A549 (cell line): ENCODE measurements around the gene NEK11. TPM values are rescaled to one million over a fixed set of nuclear protein-coding genes. Genes with fewer than 3 reads are reported as not detected.

ENCODE experiments used
- ATAC-seq, 2 experiments: fragments of 200-7000 bp in 1 of 2; fragments of >200 bp in 1 of 2; cut with Nextera tagmentation in 1 of 2; cut with Tn5 transposase in 1 of 2; 3 replicates each; pipeline versions ENCODE4 v1.8.0 to v1.9.1; 2018 to 2020; ENCODE audit warnings: mild to moderate bottlenecking in 1 of 2, moderate library complexity in 1 of 2
- CTCF ChIA-PET: fragments of 300-600 bp; sonication (Branson Sonifier 250); formaldehyde crosslinking; extraction: SDS; loops from one replicate; lab custom pipeline; 2021; ENCODE audit warnings: antibody characterized with exemption, inconsistent platforms; lab: Yijun Ruan, JAX
- POLR2A ChIA-PET: fragments of 350-600 bp; formaldehyde crosslinking; extraction: SDS; loops from one replicate; lab custom pipeline; 2021; ENCODE audit warnings: antibody characterized with exemption, inconsistent platforms; lab: Yijun Ruan, JAX
- DNase-seq, 2 experiments: peaks; one replicate each; pipeline versions ENCODE4 v3.0.0 to v3.0.0-alpha.2; 2011 to 2016; ENCODE audit warnings: low read depth in 1 of 2, low spot score in 1 of 2
- FAIRE-seq: peaks from 2 replicates; lab custom pipeline; 2011; peaks lifted over from hg19 to GRCh38; lab: Jason Lieb, UNC
- H3K27ac ChIP-seq, 2 experiments: fragments of >200 bp; sonication (Bioruptor Twin); formaldehyde crosslinking; 3 replicates each; pipeline ENCODE4 v1.5.1; 2016 to 2017
- H3K4me1 ChIP-seq: fragments of >200 bp; sonication (Bioruptor Twin); formaldehyde crosslinking; 3 replicates; pipeline ENCODE4 v1.6.1; 2016
- H3K4me2 ChIP-seq: fragments of >200 bp; sonication (Bioruptor Twin); formaldehyde crosslinking; 3 replicates; pipeline ENCODE4 v1.6.1; 2016
- H3K4me3 ChIP-seq: fragments of >200 bp; sonication (Bioruptor Twin); formaldehyde crosslinking; 3 replicates; pipeline ENCODE4 v1.5.1; 2016
- H3K9me3 ChIP-seq: fragments of >200 bp; sonication (Bioruptor Twin); formaldehyde crosslinking; 3 replicates; pipeline ENCODE4 v1.6.1; 2016
- BHLHE40 ChIP-seq: IDR thresholded peaks from 2 replicates; pipeline ENCODE4 v1.6.1; 2012; ENCODE audit warnings: low read depth, low read length, inconsistent platforms
- CBX2 ChIP-seq: fragments of 200-600 bp; sonication (generic); IDR thresholded peaks from 2 replicates; pipeline ENCODE4 v1.6.1; 2016; ENCODE audit warnings: low read depth, mild to moderate bottlenecking, borderline replicate concordance
- CEBPB ChIP-seq, 2 experiments: fragments of >200 bp in 1 of 2; sonication (Bioruptor Twin) in 1 of 2; formaldehyde crosslinking in 1 of 2; IDR thresholded peaks; 2 replicates each; pipeline ENCODE4 v1.6.1; 2012 to 2016
- CHD2 ChIP-seq: fragments of 150-350 bp; IDR thresholded peaks from 2 replicates; pipeline ENCODE4 v1.6.1; 2014; ENCODE audit warnings: low read length; ENCODE audit not compliant: partially characterized antibody
- CHD4 ChIP-seq: fragments of 200-600 bp; sonication (generic); IDR thresholded peaks from 2 replicates; pipeline ENCODE4 v1.6.1; 2016; ENCODE audit warnings: antibody characterized with exemption, mild to moderate bottlenecking, borderline replicate concordance
- EHMT2 ChIP-seq: fragments of 200-600 bp; sonication (generic); IDR thresholded peaks from 2 replicates; pipeline ENCODE4 v1.6.1; 2016; ENCODE audit warnings: antibody characterized with exemption, low read depth, mild to moderate bottlenecking, moderate library complexity
- ESRRA ChIP-seq: fragments of 150-350 bp; IDR thresholded peaks from 2 replicates; pipeline ENCODE4 v1.6.1; 2014; ENCODE audit warnings: mild to moderate bottlenecking, low read length, borderline replicate concordance
- FOSL2 ChIP-seq, 2 experiments: fragments of 450-650 bp in 1 of 2; fragments of >200 bp in 1 of 2; sonication (Bioruptor Twin) in 1 of 2; formaldehyde crosslinking; IDR thresholded peaks; 2 replicates each; pipeline versions ENCODE4 v1.5.0 to v1.6.1; 2016 to 2020; ENCODE audit warnings: mild to moderate bottlenecking in 1 of 2, moderate library complexity in 1 of 2
- FOXS1 ChIP-seq: fragments of 250-450 bp; sonication (Bioruptor Pico); IDR thresholded peaks from 2 replicates; pipeline ENCODE4 v1.5.0; 2020; ENCODE audit warnings: mild to moderate bottlenecking, moderate library complexity
- HOXA7 ChIP-seq: fragments of 250-450 bp; sonication (Bioruptor Pico); IDR thresholded peaks from 2 replicates; pipeline ENCODE4 v1.5.0; 2020; ENCODE audit warnings: mild to moderate bottlenecking, moderate library complexity
- HOXB5 ChIP-seq: fragments of 250-450 bp; sonication (Bioruptor Pico); IDR thresholded peaks from 2 replicates; pipeline ENCODE4 v1.5.0; 2020; ENCODE audit warnings: mild to moderate bottlenecking, moderate library complexity
- KDM1A ChIP-seq: fragments of 200-600 bp; sonication (generic); IDR thresholded peaks from 2 replicates; pipeline ENCODE4 v1.6.1; 2016; ENCODE audit warnings: low read depth, mild to moderate bottlenecking
- KDM5A ChIP-seq: fragments of 200-600 bp; sonication (generic); IDR thresholded peaks from 2 replicates; pipeline ENCODE4 v1.6.1; 2016; ENCODE audit warnings: antibody characterized with exemption, mild to moderate bottlenecking
- MAFK ChIP-seq: fragments of 450-650 bp; IDR thresholded peaks from 2 replicates; pipeline ENCODE4 v1.6.1; 2014; ENCODE audit not compliant: partially characterized antibody
- NFE2L2 ChIP-seq: fragments of 150-350 bp; conservative IDR thresholded peaks from 2 replicates; pipeline ENCODE4 v1.6.1; 2014; ENCODE audit warnings: low read length
- NR3C1 ChIP-seq: fragments of >200 bp; sonication (Bioruptor Twin); formaldehyde crosslinking; IDR thresholded peaks from 3 replicates; pipeline ENCODE4 v1.6.1; 2017
- RAD21 ChIP-seq, 2 experiments: fragments of >200 bp in 1 of 2; sonication (Bioruptor Twin) in 1 of 2; formaldehyde crosslinking in 1 of 2; IDR thresholded peaks in 1 of 2; conservative IDR thresholded peaks in 1 of 2; 2 replicates in 1 of 2; 3 replicates in 1 of 2; pipeline ENCODE4 v1.6.1; 2012 to 2018; ENCODE audit warnings: inconsistent platforms in 1 of 2
- RCOR1 ChIP-seq: fragments of 150-350 bp; IDR thresholded peaks from 2 replicates; pipeline ENCODE4 v1.6.1; 2014; ENCODE audit warnings: antibody characterized with exemption, low read length, low read depth
- SREBF2 ChIP-seq: fragments of 450-650 bp; IDR thresholded peaks from 2 replicates; pipeline ENCODE4 v1.6.1; 2014; ENCODE audit warnings: mild to moderate bottlenecking, moderate library complexity
- ZFP36 ChIP-seq: fragments of 450-650 bp; IDR thresholded peaks from 2 replicates; pipeline ENCODE4 v1.6.1; 2014; ENCODE audit warnings: borderline replicate concordance; ENCODE audit not compliant: partially characterized antibody
- ZSCAN20 ChIP-seq: fragments of 250-450 bp; sonication (Bioruptor Pico); IDR thresholded peaks from 2 replicates; pipeline ENCODE4 v1.8.0; 2022; ENCODE audit warnings: mild to moderate bottlenecking, moderate library complexity
- WGBS: methylation state at CpG from one replicate; pipeline ENCODE4 v1.1.6; 2017; ENCODE audit errors: missing lambda C conversion rate; 5-methylcytosine and 5-hydroxymethylcytosine counted together
- polyA plus RNA-seq, 4 experiments: library from polyadenylated mRNA; depleted of rRNA in 3 of 4; stranded (reverse); fragments of >200 nt; fragmentation: RNase III in 1 of 4; extraction: RNeasy Plus Mini Kit Qiagen cat#74134 plus additional on column Dnase treatment in 1 of 4; gene quantifications; 2 replicates in 3 of 4; 3 replicates in 1 of 4; pipeline ENCODE4 v1.2.3, GENCODE V29; 2011 to 2017
- TF ChIP-seq, protein P1 (sequence below): fragments of >200 bp; sonication (Bioruptor Twin); formaldehyde crosslinking; IDR thresholded peaks from 3 replicates; pipeline ENCODE4 v1.6.1; 2016
- TF ChIP-seq, protein P2 (sequence below): fragments of >200 bp; sonication (Bioruptor Twin); formaldehyde crosslinking; IDR thresholded peaks from 2 replicates; pipeline ENCODE4 v1.6.1; 2016
- TF ChIP-seq, protein P3 (sequence below): fragments of 200-600 bp; sonication (generic); IDR thresholded peaks from 2 replicates; pipeline ENCODE4 v1.6.1; 2016; ENCODE audit warnings: antibody characterized with exemption, mild to moderate bottlenecking, moderate library complexity
- TF ChIP-seq, protein P4 (sequence below): fragments of 250-450 bp; sonication (Bioruptor Pico); IDR thresholded peaks from 2 replicates; pipeline ENCODE4 v1.5.0; 2020; ENCODE audit warnings: low read depth, mild to moderate bottlenecking, moderate library complexity
- TF ChIP-seq, protein P5 (sequence below): fragments of 450-650 bp; IDR thresholded peaks from 2 replicates; pipeline ENCODE4 v1.6.1; 2014; ENCODE audit warnings: antibody characterized with exemption
- TF ChIP-seq, protein P6 (sequence below): fragments of 150-350 bp; IDR thresholded peaks from 2 replicates; pipeline ENCODE4 v1.6.1; 2014; ENCODE audit warnings: low read depth, mild to moderate bottlenecking, low read length

The NEK11 gene
- polyA plus RNA-seq, 2 of the 4 experiments (the other 2 are of a cell fraction) = 5.8 to 8.9 TPM

DNA sequence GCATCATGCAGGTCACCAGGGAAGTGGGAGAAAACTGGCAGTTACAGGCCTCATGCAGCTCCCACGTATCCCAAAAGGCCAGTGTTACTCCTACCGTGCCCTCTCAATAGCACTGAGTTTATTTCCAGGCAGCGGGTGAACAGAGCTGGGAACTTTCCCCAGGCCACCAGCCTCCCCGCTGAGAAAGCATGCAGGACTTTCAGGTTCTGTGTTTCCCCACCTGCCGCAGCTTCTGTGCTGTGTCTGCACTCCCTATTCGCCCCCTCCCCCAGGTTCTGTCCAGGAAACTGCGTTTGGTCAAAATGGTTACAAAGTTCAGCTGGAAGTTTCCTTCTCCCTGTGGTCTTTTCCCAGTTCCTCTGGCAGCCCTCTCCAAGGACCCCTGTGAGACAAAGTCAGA is 21.4 kb downstream of the NEK11 start:
- DNase-seq (no peak), ATAC-seq (no peak)
- no peak overlapping the region for H3K4me3 ChIP-seq
- TF ChIP-seq, protein P1, sequence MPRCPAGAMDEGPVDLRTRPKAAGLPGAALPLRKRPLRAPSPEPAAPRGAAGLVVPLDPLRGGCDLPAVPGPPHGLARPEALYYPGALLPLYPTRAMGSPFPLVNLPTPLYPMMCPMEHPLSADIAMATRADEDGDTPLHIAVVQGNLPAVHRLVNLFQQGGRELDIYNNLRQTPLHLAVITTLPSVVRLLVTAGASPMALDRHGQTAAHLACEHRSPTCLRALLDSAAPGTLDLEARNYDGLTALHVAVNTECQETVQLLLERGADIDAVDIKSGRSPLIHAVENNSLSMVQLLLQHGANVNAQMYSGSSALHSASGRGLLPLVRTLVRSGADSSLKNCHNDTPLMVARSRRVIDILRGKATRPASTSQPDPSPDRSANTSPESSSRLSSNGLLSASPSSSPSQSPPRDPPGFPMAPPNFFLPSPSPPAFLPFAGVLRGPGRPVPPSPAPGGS = no peak
- no peak for TF ChIP-seq FOSL2 (IDR thresholded peaks at IDR 0.05)
- TF ChIP-seq FOSL2 (CRISPR knock-in tag; IDR thresholded peaks at IDR 0.05) = no peak
- TF ChIP-seq CHD2 = no peak
- no peak for TF ChIP-seq SREBF2
- TF ChIP-seq NFE2L2 = no peak
- no peak for TF ChIP-seq CHD4
- no peak for TF ChIP-seq RAD21 (conservative IDR thresholded peaks at IDR 0.05 in 1 of 2, IDR thresholded peaks at IDR 0.05 in 1 of 2)
- TF ChIP-seq, protein P2, sequence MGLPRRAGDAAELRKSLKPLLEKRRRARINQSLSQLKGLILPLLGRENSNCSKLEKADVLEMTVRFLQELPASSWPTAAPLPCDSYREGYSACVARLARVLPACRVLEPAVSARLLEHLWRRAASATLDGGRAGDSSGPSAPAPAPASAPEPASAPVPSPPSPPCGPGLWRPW = no peak
- no peak for TF ChIP-seq HOXA7 (CRISPR knock-in tag)
- TF ChIP-seq ZFP36 = no peak
- no peak for TF ChIP-seq BHLHE40
- TF ChIP-seq FOXS1 (CRISPR knock-in tag) = no peak
- TF ChIP-seq MAFK = no peak
- no peak for TF ChIP-seq CBX2
- no peak for TF ChIP-seq ZSCAN20 (CRISPR knock-in tag)
- no peak for TF ChIP-seq CEBPB (IDR thresholded peaks at IDR 0.05)
- no peak for TF ChIP-seq NR3C1
- TF ChIP-seq, protein P3, sequence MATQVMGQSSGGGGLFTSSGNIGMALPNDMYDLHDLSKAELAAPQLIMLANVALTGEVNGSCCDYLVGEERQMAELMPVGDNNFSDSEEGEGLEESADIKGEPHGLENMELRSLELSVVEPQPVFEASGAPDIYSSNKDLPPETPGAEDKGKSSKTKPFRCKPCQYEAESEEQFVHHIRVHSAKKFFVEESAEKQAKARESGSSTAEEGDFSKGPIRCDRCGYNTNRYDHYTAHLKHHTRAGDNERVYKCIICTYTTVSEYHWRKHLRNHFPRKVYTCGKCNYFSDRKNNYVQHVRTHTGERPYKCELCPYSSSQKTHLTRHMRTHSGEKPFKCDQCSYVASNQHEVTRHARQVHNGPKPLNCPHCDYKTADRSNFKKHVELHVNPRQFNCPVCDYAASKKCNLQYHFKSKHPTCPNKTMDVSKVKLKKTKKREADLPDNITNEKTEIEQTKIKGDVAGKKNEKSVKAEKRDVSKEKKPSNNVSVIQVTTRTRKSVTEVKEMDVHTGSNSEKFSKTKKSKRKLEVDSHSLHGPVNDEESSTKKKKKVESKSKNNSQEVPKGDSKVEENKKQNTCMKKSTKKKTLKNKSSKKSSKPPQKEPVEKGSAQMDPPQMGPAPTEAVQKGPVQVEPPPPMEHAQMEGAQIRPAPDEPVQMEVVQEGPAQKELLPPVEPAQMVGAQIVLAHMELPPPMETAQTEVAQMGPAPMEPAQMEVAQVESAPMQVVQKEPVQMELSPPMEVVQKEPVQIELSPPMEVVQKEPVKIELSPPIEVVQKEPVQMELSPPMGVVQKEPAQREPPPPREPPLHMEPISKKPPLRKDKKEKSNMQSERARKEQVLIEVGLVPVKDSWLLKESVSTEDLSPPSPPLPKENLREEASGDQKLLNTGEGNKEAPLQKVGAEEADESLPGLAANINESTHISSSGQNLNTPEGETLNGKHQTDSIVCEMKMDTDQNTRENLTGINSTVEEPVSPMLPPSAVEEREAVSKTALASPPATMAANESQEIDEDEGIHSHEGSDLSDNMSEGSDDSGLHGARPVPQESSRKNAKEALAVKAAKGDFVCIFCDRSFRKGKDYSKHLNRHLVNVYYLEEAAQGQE = no peak
- TF ChIP-seq, protein P4, sequence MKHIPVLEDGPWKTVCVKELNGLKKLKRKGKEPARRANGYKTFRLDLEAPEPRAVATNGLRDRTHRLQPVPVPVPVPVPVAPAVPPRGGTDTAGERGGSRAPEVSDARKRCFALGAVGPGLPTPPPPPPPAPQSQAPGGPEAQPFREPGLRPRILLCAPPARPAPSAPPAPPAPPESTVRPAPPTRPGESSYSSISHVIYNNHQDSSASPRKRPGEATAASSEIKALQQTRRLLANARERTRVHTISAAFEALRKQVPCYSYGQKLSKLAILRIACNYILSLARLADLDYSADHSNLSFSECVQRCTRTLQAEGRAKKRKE (CRISPR knock-in tag) = no peak
- TF ChIP-seq, all 56 proteins: peak for 0
- Histone ChIP-seq H3K4me2 (no peak overlapping the region), H3K9me3 (no peaks in the 10 kb centered on the region), H3K27ac (no peak overlapping the region), H3K4me1 (no peaks in the 10 kb centered on the region)
- FAIRE-seq = no peak
- ChIA-PET POLR2A (no interaction called here), CTCF (interaction anchor here (1.1 kb wide), 1 partner anchor 15 kb away, joined by 4 read pairs; no protein-coding TSS in a partner anchor)
- WGBS = 79% methylated on average over 7 of the region's 7 CpGs

DNA sequence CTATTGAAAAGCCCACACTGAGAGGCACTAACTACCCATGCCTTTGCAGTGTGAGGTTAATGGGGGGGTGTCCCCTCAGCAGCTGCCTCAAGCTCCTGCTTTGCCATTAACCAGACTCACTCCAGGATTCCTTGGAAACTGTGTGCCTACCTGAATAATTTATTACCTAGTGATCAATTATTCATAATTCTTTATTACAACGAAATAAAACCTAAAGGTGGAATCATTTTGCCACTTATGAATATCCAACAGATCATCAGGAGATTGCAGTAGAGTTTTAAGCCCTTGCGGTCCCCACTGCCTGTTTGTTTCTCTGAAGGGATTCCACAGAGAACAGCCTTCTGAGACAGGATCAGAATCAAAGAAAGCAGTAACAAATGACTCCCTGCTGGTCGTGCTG is 23.3 kb downstream of the NEK11 start:
- Histone ChIP-seq H3K4me2 (no peak overlapping the region), H3K4me1 (no peaks in the 10 kb centered on the region), H3K4me3 (no peak overlapping the region), H3K9me3 (no peaks in the 10 kb centered on the region), H3K27ac (no peak overlapping the region)
- ChIA-PET CTCF (no interaction called here), POLR2A (no interaction called here)
- DNase-seq (no peak), ATAC-seq (no peak), FAIRE-seq (no peak)
- WGBS = 45% methylated on average over 3 of the region's 3 CpGs
- TF ChIP-seq, protein P5, sequence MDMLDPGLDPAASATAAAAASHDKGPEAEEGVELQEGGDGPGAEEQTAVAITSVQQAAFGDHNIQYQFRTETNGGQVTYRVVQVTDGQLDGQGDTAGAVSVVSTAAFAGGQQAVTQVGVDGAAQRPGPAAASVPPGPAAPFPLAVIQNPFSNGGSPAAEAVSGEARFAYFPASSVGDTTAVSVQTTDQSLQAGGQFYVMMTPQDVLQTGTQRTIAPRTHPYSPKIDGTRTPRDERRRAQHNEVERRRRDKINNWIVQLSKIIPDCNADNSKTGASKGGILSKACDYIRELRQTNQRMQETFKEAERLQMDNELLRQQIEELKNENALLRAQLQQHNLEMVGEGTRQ = no peak
- no peak for TF ChIP-seq KDM5A
- TF ChIP-seq RCOR1 = no peak
- TF ChIP-seq KDM1A = no peak
- no peak for TF ChIP-seq CEBPB (IDR thresholded peaks at IDR 0.05)
- TF ChIP-seq, protein P6, sequence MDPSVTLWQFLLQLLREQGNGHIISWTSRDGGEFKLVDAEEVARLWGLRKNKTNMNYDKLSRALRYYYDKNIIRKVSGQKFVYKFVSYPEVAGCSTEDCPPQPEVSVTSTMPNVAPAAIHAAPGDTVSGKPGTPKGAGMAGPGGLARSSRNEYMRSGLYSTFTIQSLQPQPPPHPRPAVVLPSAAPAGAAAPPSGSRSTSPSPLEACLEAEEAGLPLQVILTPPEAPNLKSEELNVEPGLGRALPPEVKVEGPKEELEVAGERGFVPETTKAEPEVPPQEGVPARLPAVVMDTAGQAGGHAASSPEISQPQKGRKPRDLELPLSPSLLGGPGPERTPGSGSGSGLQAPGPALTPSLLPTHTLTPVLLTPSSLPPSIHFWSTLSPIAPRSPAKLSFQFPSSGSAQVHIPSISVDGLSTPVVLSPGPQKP = no peak
- no peak for TF ChIP-seq ESRRA
- TF ChIP-seq EHMT2 = no peak
- TF ChIP-seq HOXB5 (CRISPR knock-in tag) = no peak
- TF ChIP-seq, protein P3 = no peak
- TF ChIP-seq SREBF2 = no peak
